ENCODE data around the gene AOPEP. TPM values are rescaled to one million over a fixed set of nuclear protein-coding genes. Genes with fewer than 3 reads are reported as not detected.
A peak's percentile ranks its signal among the peaks of the same experiment; 100 is the strongest.

AOPEP gene
- total RNA-seq, 1 donor from 2014 or later: 24.8 TPM

GRCh38 chr9:94770334-94770733 lies 43.8 kb downstream of the AOPEP start:
- no peak overlapping the region for H3K4me3 Mint-ChIP-seq

GRCh38 chr9:94771096-94771495 lies 44.6 kb downstream of the AOPEP start:
- no peak for DNase-seq (ENCODE audit: low read depth, low spot score)
- peak overlapping the region; percentile 60 for H3K27ac Mint-ChIP-seq (ENCODE audit: unreplicated experiment)
- TF ChIP-seq CTCF (conservative IDR thresholded peaks at IDR 0.05): no peak

More at GRCh38 chr9:94770334-94770733, 43.8 kb downstream of the AOPEP start:
- Mint-ChIP-seq H3K9me3 (no peaks in the 10 kb centered on the region), H3K27me3 (ENCODE audit: low read depth) (no peaks in the 10 kb centered on the region), H3K36me3 (ENCODE audit: low read depth) (peaks cover 5% of the 10 kb centered on the region), H3K27ac (ENCODE audit: unreplicated experiment) (peak overlapping the region; percentile 48), H3K4me1 (peaks cover 24% of the 10 kb centered on the region)
- no peak for DNase-seq (ENCODE audit: low read depth, low spot score)
- TF ChIP-seq CTCF (conservative IDR thresholded peaks at IDR 0.05): no peak

DNA sequence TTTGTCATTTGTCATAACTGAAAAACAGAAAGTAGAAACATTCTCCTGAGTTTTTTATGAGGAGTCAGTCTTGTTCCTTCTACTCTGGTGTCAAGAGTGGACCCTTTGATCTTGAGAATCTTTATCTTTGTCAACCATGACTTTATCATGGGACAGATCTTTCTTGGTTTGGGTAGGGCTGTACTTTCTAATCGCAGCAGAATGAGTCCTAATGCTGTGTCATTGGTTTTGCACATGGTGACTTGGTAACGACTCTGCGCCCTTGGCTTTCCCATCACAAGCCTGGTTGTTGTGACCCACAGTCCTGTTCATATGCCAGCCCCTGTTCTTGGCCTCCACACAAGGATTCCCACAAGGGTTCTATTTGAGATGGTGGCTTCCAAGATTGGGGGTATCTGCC lies 45.6 kb downstream of the AOPEP start:
- no peaks in the 10 kb centered on the region for H3K27me3 Mint-ChIP-seq (ENCODE audit: low read depth)
- peaks cover 24% of the 10 kb centered on the region for H3K4me1 Mint-ChIP-seq

More at GRCh38 chr9:94771096-94771495, 44.6 kb downstream of the AOPEP start:
- no peaks in the 10 kb centered on the region for H3K9me3 Mint-ChIP-seq
- H3K4me1 Mint-ChIP-seq: peaks cover 24% of the 10 kb centered on the region
- peaks cover 2% of the 10 kb centered on the region for H3K36me3 Mint-ChIP-seq (ENCODE audit: low read depth)
- no peaks in the 10 kb centered on the region for H3K27me3 Mint-ChIP-seq (ENCODE audit: low read depth)
- no peak overlapping the region for H3K4me3 Mint-ChIP-seq

DNA sequence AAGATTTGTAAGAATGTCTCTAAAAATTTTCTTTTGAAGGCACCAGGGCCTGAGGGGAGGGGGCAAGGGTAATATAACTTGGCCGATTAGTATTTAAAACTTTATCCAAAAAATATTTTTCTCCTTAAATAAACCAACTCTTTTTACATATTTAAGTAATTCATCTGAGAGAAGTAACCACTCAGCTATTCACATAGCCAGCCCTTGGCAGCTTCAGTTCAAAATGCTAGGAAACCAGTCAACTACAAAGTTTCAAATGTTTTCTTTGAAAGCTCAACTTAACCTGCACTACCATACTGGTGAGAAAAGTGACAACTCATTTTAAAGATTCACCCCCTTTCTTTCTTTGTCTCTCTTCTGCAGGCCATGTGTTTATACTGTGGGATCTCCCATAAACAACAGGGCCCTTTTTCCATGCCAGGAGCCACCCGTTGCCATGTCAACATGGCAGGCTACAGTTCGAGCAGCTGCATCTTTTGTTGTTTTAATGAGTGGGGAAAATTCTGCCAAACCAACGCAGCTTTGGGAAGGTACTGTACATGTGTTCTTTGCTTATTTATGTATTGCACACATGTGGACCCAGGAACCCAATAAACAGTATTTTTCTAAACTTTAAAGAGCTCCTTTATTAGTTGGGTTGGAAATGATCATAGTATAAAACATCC lies 46.3 kb downstream of the AOPEP start:
- Mint-ChIP-seq H3K36me3 (ENCODE audit: low read depth) (peaks cover 2% of the 10 kb centered on the region), H3K4me3 (no peak overlapping the region), H3K27me3 (ENCODE audit: low read depth) (no peaks in the 10 kb centered on the region), H3K4me1 (peaks cover 21% of the 10 kb centered on the region), H3K9me3 (no peaks in the 10 kb centered on the region), H3K27ac (ENCODE audit: unreplicated experiment) (peak overlapping the region; percentile 85)
- TF ChIP-seq CTCF (conservative IDR thresholded peaks at IDR 0.05): no peak
- peak; percentile 14 for DNase-seq (ENCODE audit: low read depth, low spot score)

More for the DNA sequence above, 45.6 kb downstream of the AOPEP start:
- Mint-ChIP-seq H3K9me3 (no peaks in the 10 kb centered on the region), H3K36me3 (ENCODE audit: low read depth) (peaks cover 2% of the 10 kb centered on the region), H3K27ac (ENCODE audit: unreplicated experiment) (peak overlapping the region; percentile 21), H3K4me3 (no peak overlapping the region)
- DNase-seq (ENCODE audit: low read depth, low spot score): no peak
- TF ChIP-seq CTCF (conservative IDR thresholded peaks at IDR 0.05): no peak

DNA sequence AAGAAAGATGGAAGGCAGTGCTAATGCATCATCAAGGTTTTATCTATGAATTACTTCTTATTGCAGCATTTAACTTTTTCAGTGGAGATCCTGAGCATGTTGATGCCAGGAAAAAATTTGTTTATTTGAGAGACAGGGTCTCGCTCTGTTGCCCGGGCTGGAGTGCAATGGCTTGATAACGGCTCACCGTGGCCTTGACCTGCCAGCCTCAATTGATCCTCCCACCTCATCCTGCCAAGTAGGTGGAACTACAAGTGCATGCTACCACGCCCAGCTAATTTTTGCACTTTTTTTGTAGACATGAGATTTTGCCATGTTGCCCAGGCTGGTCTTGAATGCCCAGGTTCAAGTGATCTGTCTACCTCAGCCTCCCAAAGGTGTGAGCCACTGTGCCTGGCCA lies 47.2 kb downstream of the AOPEP start:
- DNase-seq (ENCODE audit: low read depth, low spot score): no peak
- no peaks in the 10 kb centered on the region for H3K27me3 Mint-ChIP-seq (ENCODE audit: low read depth)
- peaks cover 2% of the 10 kb centered on the region for H3K36me3 Mint-ChIP-seq (ENCODE audit: low read depth)
- no peak overlapping the region for H3K27ac Mint-ChIP-seq (ENCODE audit: unreplicated experiment)
- H3K9me3 Mint-ChIP-seq: no peaks in the 10 kb centered on the region
- TF ChIP-seq CTCF (conservative IDR thresholded peaks at IDR 0.05): no peak
- peaks cover 20% of the 10 kb centered on the region for H3K4me1 Mint-ChIP-seq
- H3K4me3 Mint-ChIP-seq: no peak overlapping the region
